Ascending aorta (tissue), 2 donors: ENCODE data around the gene SAP30BP. TPM values are rescaled to one million over a fixed set of nuclear protein-coding genes. Genes with fewer than 3 reads are reported as not detected.

Source experiments
- DNase-seq, 2 donors: peaks; one replicate each; pipeline ENCODE4 v3.0.0-alpha.2; 2019; ENCODE audit warnings: low spot score in 2 of 2
- H3K27ac ChIP-seq, 2 donors: fragments of 200-600 bp; sonication (generic); one replicate each; pipeline ENCODE4 v1.5.1; 2016 to 2017; ENCODE audit warnings: mild to moderate bottlenecking in 1 of 2
- H3K27me3 ChIP-seq: fragments of 200-600 bp; sonication (generic); one replicate; pipeline ENCODE4 v1.5.1; 2017
- H3K36me3 ChIP-seq, 2 donors: fragments of 200-600 bp; sonication (generic); one replicate each; pipeline ENCODE4 v1.5.1; 2016
- H3K4me1 ChIP-seq, 2 donors: fragments of 200-600 bp; sonication (generic); one replicate each; pipeline ENCODE4 v1.5.1; 2016 to 2017; ENCODE audit warnings: mild to moderate bottlenecking in 1 of 2
- H3K4me3 ChIP-seq, 2 donors: fragments of 200-600 bp; sonication (generic); one replicate each; pipeline ENCODE4 v1.5.1; 2016 to 2017; ENCODE audit warnings: mild to moderate bottlenecking in 1 of 2
- H3K9me3 ChIP-seq, 2 donors: fragments of 200-600 bp; sonication (generic); one replicate each; pipeline ENCODE4 v1.5.1; 2016
- intact Hi-C: fragments of 100-400 bp; cut with DNase I; formaldehyde crosslinking; loops from one replicate; pipeline ENCODE4 v1.15.1; 2023
- total RNA-seq: library from RNA; depleted of rRNA; stranded (reverse); fragments of >200 nt; gene quantifications from one replicate; pipeline ENCODE4 v1.1.0, GENCODE V29; 2016
- TF ChIP-seq, protein P1 (sequence below), 3 experiments: fragments of 200-600 bp in 2 of 3; fragments of 450-650 bp in 1 of 3; sonication (generic) in 2 of 3; IDR thresholded peaks; one replicate each; pipeline ENCODE4 v1.5.1; 2016 to 2019; ENCODE audit warnings: antibody characterized with exemption in 3 of 3, mild to moderate bottlenecking in 1 of 3, moderate library complexity in 1 of 3

SAP30BP gene
- total RNA-seq, 1 donor from 2014 or later: 70.9 TPM

DNA sequence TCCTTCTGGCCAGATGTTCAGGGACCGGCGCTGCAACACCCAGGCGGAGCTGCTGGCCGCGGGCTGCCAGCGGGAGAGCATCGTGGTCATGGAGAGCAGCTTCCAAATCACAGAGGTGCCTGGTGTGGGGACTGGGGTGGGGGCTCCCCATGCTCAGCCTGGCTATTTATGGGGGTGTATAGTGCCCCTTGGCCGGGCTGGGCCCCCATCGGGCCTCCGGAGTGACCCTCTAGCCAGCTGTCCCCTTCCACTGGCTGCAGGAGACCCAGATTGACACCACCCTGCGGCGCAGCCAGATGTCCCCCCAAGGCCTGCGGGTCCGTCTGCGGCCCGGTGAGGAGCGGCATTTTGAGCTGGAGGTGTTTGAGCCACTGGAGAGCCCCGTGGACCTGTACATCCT, 60.3 kb downstream of the SAP30BP start:
- Histone ChIP-seq H3K4me3 (no peak overlapping the region), H3K4me1 (no peaks in the 10 kb centered on the region), H3K27me3 (no peaks in the 10 kb centered on the region), H3K36me3 (no peaks in the 10 kb centered on the region), H3K9me3 (no peaks in the 10 kb centered on the region), H3K27ac (no peak overlapping the region)
- DNase-seq: no peak
- intact Hi-C loops: no loop called here
- TF ChIP-seq, protein P1, sequence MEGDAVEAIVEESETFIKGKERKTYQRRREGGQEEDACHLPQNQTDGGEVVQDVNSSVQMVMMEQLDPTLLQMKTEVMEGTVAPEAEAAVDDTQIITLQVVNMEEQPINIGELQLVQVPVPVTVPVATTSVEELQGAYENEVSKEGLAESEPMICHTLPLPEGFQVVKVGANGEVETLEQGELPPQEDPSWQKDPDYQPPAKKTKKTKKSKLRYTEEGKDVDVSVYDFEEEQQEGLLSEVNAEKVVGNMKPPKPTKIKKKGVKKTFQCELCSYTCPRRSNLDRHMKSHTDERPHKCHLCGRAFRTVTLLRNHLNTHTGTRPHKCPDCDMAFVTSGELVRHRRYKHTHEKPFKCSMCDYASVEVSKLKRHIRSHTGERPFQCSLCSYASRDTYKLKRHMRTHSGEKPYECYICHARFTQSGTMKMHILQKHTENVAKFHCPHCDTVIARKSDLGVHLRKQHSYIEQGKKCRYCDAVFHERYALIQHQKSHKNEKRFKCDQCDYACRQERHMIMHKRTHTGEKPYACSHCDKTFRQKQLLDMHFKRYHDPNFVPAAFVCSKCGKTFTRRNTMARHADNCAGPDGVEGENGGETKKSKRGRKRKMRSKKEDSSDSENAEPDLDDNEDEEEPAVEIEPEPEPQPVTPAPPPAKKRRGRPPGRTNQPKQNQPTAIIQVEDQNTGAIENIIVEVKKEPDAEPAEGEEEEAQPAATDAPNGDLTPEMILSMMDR (IDR thresholded peaks at IDR 0.05): no peak

DNA sequence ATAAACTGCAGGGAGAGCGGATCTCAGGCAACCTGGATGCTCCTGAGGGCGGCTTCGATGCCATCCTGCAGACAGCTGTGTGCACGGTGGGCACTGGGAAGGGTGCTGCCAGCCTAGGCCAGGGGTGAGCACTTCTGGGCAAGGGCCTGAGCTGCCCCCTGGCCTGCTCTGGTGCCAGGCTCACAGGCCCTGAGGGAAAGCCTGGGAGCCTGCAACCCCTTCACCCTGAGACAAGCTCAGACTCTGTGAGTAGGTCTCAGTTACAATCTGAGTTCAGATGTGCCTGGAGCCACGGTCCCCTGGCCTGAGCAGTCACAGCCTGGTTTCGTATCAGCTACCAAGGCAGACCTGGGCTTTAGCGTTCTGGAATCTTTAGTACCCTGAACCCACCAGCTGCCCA, 62.2 kb downstream of the SAP30BP start:
- Histone ChIP-seq H3K4me1 (no peaks in the 10 kb centered on the region), H3K4me3 (no peak overlapping the region), H3K9me3 (no peaks in the 10 kb centered on the region), H3K36me3 (no peaks in the 10 kb centered on the region), H3K27me3 (no peaks in the 10 kb centered on the region), H3K27ac (no peak overlapping the region)
- intact Hi-C loops: no loop called here
- TF ChIP-seq, protein P1 (IDR thresholded peaks at IDR 0.05): no peak
- DNase-seq: no peak

DNA sequence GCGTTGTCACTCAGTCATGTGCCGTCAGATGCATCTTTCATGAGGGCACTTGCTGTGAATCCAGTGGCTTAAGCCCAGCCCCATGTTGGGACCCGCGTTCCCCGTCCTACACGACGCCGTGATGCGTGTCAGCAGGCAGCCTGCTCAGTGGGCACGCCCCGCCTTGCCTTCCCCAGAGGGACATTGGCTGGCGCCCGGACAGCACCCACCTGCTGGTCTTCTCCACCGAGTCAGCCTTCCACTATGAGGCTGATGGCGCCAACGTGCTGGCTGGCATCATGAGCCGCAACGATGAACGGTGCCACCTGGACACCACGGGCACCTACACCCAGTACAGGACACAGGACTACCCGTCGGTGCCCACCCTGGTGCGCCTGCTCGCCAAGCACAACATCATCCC, 62.9 kb downstream of the SAP30BP start:
- H3K4me1 ChIP-seq: no peaks in the 10 kb centered on the region
- H3K27ac ChIP-seq: no peak overlapping the region

DNA sequence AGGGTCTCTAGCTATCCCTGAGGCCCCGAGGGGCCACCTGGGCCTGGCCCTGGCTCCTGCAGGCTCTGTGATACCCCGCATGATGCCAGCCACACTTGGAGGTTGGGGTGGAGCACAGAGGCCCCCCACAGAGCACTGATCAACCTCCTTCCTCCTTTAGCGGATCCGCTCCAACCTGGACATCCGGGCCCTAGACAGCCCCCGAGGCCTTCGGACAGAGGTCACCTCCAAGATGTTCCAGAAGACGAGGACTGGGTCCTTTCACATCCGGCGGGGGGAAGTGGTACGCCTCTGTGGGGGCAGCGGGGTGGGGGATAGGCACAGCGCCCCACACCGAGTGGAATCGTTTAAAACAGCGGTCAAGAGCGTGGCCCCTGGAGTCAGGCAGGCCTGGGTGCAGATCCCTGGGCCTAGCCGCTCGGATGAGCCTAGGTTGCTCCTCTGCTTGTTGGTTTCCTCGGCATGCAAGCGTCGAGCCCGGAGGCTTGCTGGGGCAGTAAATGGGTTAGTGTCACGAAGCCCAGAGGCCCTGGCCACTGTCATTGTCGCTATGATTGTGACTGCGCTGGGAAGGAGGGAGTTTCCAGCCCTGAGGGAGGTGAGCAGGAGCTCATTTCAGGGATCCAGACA, 64.1 kb downstream of the SAP30BP start:
- TF ChIP-seq, protein P1 (IDR thresholded peaks at IDR 0.05): no peak
- no peak overlapping the region for H3K27ac ChIP-seq
- H3K4me1 ChIP-seq: no peaks in the 10 kb centered on the region
- no peaks in the 10 kb centered on the region for H3K27me3 ChIP-seq
- DNase-seq: no peak
- no peaks in the 10 kb centered on the region for H3K9me3 ChIP-seq
- intact Hi-C loops: no loop called here
- no peaks in the 10 kb centered on the region for H3K36me3 ChIP-seq
- no peak overlapping the region for H3K4me3 ChIP-seq

More for the DNA sequence above, 62.9 kb downstream of the SAP30BP start:
- TF ChIP-seq, protein P1 (IDR thresholded peaks at IDR 0.05): no peak
- intact Hi-C loops: no loop called here
- no peak overlapping the region for H3K4me3 ChIP-seq
- no peaks in the 10 kb centered on the region for H3K9me3 ChIP-seq
- DNase-seq: no peak
- no peaks in the 10 kb centered on the region for H3K36me3 ChIP-seq
- H3K27me3 ChIP-seq: no peaks in the 10 kb centered on the region

DNA sequence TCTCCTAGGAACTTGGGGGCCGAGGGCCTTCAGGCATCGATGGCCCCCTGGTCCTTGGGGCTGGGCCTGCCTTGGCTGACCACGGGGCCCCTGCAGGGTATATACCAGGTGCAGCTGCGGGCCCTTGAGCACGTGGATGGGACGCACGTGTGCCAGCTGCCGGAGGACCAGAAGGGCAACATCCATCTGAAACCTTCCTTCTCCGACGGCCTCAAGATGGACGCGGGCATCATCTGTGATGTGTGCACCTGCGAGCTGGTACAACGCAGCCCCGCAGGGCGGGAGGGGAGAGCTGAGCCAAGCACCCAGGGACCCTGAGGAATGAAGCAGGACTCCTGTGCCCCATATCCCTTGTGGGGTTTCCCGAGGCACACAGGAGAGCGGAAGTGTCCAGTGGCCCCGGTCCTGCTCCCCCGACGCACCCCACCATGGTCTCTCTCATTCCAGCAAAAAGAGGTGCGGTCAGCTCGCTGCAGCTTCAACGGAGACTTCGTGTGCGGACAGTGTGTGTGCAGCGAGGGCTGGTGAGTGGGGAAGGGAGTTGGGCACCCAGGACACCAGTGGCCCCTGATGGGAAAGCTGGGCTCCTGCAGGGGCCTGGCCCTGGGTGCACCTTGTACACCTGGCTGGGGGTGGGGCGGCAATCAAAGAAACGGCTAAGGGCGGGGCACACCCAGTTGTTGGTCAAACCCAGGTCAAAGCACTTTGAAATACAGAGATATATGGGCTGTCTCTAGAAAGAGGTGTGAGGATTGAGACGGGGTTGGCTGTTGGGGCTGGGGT, 64.8 kb downstream of the SAP30BP start:
- no peaks in the 10 kb centered on the region for H3K27me3 ChIP-seq
- H3K27ac ChIP-seq: no peak overlapping the region
- H3K36me3 ChIP-seq: no peaks in the 10 kb centered on the region
- no peak for DNase-seq
- no peaks in the 10 kb centered on the region for H3K4me1 ChIP-seq
- TF ChIP-seq, protein P1 (IDR thresholded peaks at IDR 0.05): no peak
- intact Hi-C loops: no loop called here
- no peaks in the 10 kb centered on the region for H3K9me3 ChIP-seq
- H3K4me3 ChIP-seq: no peak overlapping the region
